Neural progenitor cell (in vitro differentiated cells): Measurements from ENCODE around the gene TRIM32.

Source experiments
- CTCF ChIP-seq: fragments of 200-600 bp; sonication (generic); IDR thresholded peaks from 2 replicates; pipeline ENCODE4 v1.5.1; 2017; ENCODE audit warnings: antibody characterized with exemption, mild to moderate bottlenecking
- EZH2 ChIP-seq: fragments of 200-600 bp; sonication (generic); IDR thresholded peaks from 2 replicates; pipeline ENCODE4 v1.6.1; 2017; ENCODE audit warnings: antibody characterized with exemption, mild to moderate bottlenecking, moderate library complexity
- EZH2phosphoT487 ChIP-seq: fragments of 200-600 bp; sonication (generic); IDR thresholded peaks from 2 replicates; pipeline ENCODE4 v1.6.1; 2017; ENCODE audit warnings: antibody characterized with exemption

GRCh38 chr9:116726602-116727001 lies 39.5 kb downstream of the TRIM32 start:
- TF ChIP-seq CTCF (no peak), EZH2 (no peak), EZH2phosphoT487 (no peak)
